ENCODE results near the gene EEF1A2.
A peak's percentile ranks its signal among the peaks of the same experiment; 100 is the strongest.

Gene EEF1A2

GRCh38 chr20:63495741-63496595 lies 2.9 kb downstream of the EEF1A2 start:
- Histone ChIP-seq H3K79me2 (ENCODE audit: low read length) (no peaks in the 10 kb centered on the region), H3K27ac (ENCODE audit: low read length) (no peak overlapping the region), H3K9ac (ENCODE audit: low read length) (no peak overlapping the region), H3K36me3 (replicated peaks; ENCODE audit: insufficient read depth, low read length) (no peaks in the 10 kb centered on the region), H3K9me3 (replicated peaks; ENCODE audit: insufficient read depth, low read length) (no peaks in the 10 kb centered on the region), H4K20me1 (ENCODE audit: insufficient read depth, low read length) (no peaks in the 10 kb centered on the region), H3K4me3 (ENCODE audit: low read length) (peak overlapping the region; percentile 47), H3K4me1 (ENCODE audit: low read length) (no peaks in the 10 kb centered on the region), H3K27me3 (replicated peaks; ENCODE audit: insufficient read depth, low read length) (peaks cover 56% of the 10 kb centered on the region), H2AFZ (ENCODE audit: low read length) (peak overlapping the region; percentile 43; the same call in 1 of the 2 replicates), H3K4me2 (ENCODE audit: low read depth, low read length) (peak overlapping the region; percentile 85), H3F3A (ENCODE audit: insufficient read depth, low read length) (no peaks in the 10 kb centered on the region), H3K9me2 (replicated peaks; ENCODE audit: insufficient read depth, low read length) (no peaks in the 10 kb centered on the region)
- peak; percentile 70 for DNase-seq
- TF ChIP-seq CTCF (IDR thresholded peaks at IDR 0.05; ENCODE audit: low read length) (peak; percentile 92), EZH2 (optimal IDR thresholded peaks at IDR 0.05; ENCODE audit: low read depth, low read length) (no peak)

- Histone ChIP-seq H4K20me1 (ENCODE audit: insufficient read depth, low read length) (no peaks in the 10 kb centered on the region), H3K79me2 (ENCODE audit: low read length) (no peaks in the 10 kb centered on the region), H3K27ac (ENCODE audit: low read length) (no peak overlapping the region), H3K36me3 (replicated peaks; ENCODE audit: insufficient read depth, low read length) (no peaks in the 10 kb centered on the region), H3K4me2 (ENCODE audit: low read depth, low read length) (no peak overlapping the region), H3K27me3 (replicated peaks; ENCODE audit: insufficient read depth, low read length) (peaks cover 62% of the 10 kb centered on the region), H3F3A (ENCODE audit: insufficient read depth, low read length) (no peaks in the 10 kb centered on the region), H3K9me3 (replicated peaks; ENCODE audit: insufficient read depth, low read length) (no peaks in the 10 kb centered on the region), H3K4me3 (ENCODE audit: low read length) (no peak overlapping the region), H3K9ac (ENCODE audit: low read length) (no peak overlapping the region), H3K9me2 (replicated peaks; ENCODE audit: insufficient read depth, low read length) (no peaks in the 10 kb centered on the region), H2AFZ (ENCODE audit: low read length) (no peak overlapping the region), H3K4me1 (ENCODE audit: low read length) (no peaks in the 10 kb centered on the region)
- DNase-seq, result no peak
- TF ChIP-seq CTCF (IDR thresholded peaks at IDR 0.05; ENCODE audit: low read length), result no peak
- no peak for TF ChIP-seq EZH2phosphoT487 (IDR thresholded peaks at IDR 0.05; ENCODE audit: low read length)
- TF ChIP-seq EZH2 (optimal IDR thresholded peaks at IDR 0.05; ENCODE audit: low read depth, low read length), result no peak
These were observed 3.6 kb downstream of the EEF1A2 start for GRCh38 chr20:63495167-63495720.

- no peaks in the 10 kb centered on the region for H3K79me2 ChIP-seq (ENCODE audit: low read length)
- no peak overlapping the region for H3K4me2 ChIP-seq (ENCODE audit: low read depth, low read length)
- peaks cover 67% of the 10 kb centered on the region for H3K27me3 ChIP-seq (replicated peaks; ENCODE audit: insufficient read depth, low read length)
- H3K9ac ChIP-seq (ENCODE audit: low read length), result no peak overlapping the region
- no peak for DNase-seq
- no peak overlapping the region for H2AFZ ChIP-seq (ENCODE audit: low read length)
- no peak overlapping the region for H3K27ac ChIP-seq (ENCODE audit: low read length)
- H3K9me3 ChIP-seq (replicated peaks; ENCODE audit: insufficient read depth, low read length), result no peaks in the 10 kb centered on the region
- no peaks in the 10 kb centered on the region for H4K20me1 ChIP-seq (ENCODE audit: insufficient read depth, low read length)
- H3K9me2 ChIP-seq (replicated peaks; ENCODE audit: insufficient read depth, low read length), result no peaks in the 10 kb centered on the region
- no peaks in the 10 kb centered on the region for H3F3A ChIP-seq (ENCODE audit: insufficient read depth, low read length)
- H3K4me3 ChIP-seq (ENCODE audit: low read length), result no peak overlapping the region
- TF ChIP-seq CTCF (IDR thresholded peaks at IDR 0.05; ENCODE audit: low read length), result no peak
- no peak for TF ChIP-seq EZH2 (optimal IDR thresholded peaks at IDR 0.05; ENCODE audit: low read depth, low read length)
- TF ChIP-seq EZH2phosphoT487 (IDR thresholded peaks at IDR 0.05; ENCODE audit: low read length), result no peak
- no peaks in the 10 kb centered on the region for H3K4me1 ChIP-seq (ENCODE audit: low read length)
- no peaks in the 10 kb centered on the region for H3K36me3 ChIP-seq (replicated peaks; ENCODE audit: insufficient read depth, low read length)
These were observed 4.3 kb downstream of the EEF1A2 start for GRCh38 chr20:63494420-63495166.

Data from MM.1S (cell line).